GOT3 (cell line): ENCODE data around the gene DPP7.

Experiments used
- DNase-seq: peaks from one replicate; lab custom pipeline; 2025; ENCODE audit warnings: mixed read lengths; lab: John Stamatoyannopoulos, UW

The DPP7 gene

GRCh38 chr9:137111788-137112563 lies 2.6 kb downstream of the DPP7 start:
- no peak for DNase-seq

- no peak for DNase-seq
Observed at GRCh38 chr9:137110911-137111787, 3.4 kb downstream of the DPP7 start.

GRCh38 chr9:137110147-137110910 lies 4.2 kb downstream of the DPP7 start:
- no peak for DNase-seq

GRCh38 chr9:137109250-137110146 lies 5.0 kb downstream of the DPP7 start:
- no peak for DNase-seq

GRCh38 chr9:137108608-137109249 lies 5.8 kb downstream of the DPP7 start:
- DNase-seq = no peak

GRCh38 chr9:137107982-137108381 lies 6.6 kb downstream of the DPP7 start:
- no peak for DNase-seq

- no peak for DNase-seq
Observed at GRCh38 chr9:137107312-137107921, 7.1 kb downstream of the DPP7 start.

- DNase-seq = no peak
Observed at GRCh38 chr9:137106662-137107250, 7.8 kb downstream of the DPP7 start.

GRCh38 chr9:137105814-137106661 lies 8.5 kb downstream of the DPP7 start:
- no peak for DNase-seq

- DNase-seq = no peak
Observed at GRCh38 chr9:137103206-137103999, 11.1 kb downstream of the DPP7 start.

GRCh38 chr9:137099231-137099630 lies 15.3 kb downstream of the DPP7 start:
- DNase-seq = no peak

- DNase-seq = no peak
Observed at GRCh38 chr9:137097761-137098462, 16.6 kb downstream of the DPP7 start.

GRCh38 chr9:137096785-137097546 lies 17.6 kb downstream of the DPP7 start:
- DNase-seq = no peak

GRCh38 chr9:137095664-137096517 lies 18.6 kb downstream of the DPP7 start:
- DNase-seq = no peak

- DNase-seq = no peak
Observed at GRCh38 chr9:137089232-137089947, 25.1 kb downstream of the DPP7 start.
